MM.1S (cell line): ENCODE data around the gene WNT4.

Source experiments
- DNase-seq: peaks from one replicate; pipeline ENCODE4 v3.0.0-alpha.2; 2015
- H2AFZ ChIP-seq: fragments of 300-600 bp; sonication (generic); 2 replicates; pipeline ENCODE4 v1.6.0; 2016; ENCODE audit warnings: antibody characterized with exemption, low read length
- H3F3A ChIP-seq: fragments of 300-600 bp; sonication (generic); 2 replicates; pipeline ENCODE4 v1.6.1; 2016; ENCODE audit warnings: mild to moderate bottlenecking, antibody characterized with exemption, low read length, moderate library complexity, mixed read lengths; ENCODE audit not compliant: insufficient read depth
- H3K27ac ChIP-seq: fragments of 300-600 bp; sonication (generic); 2 replicates; pipeline ENCODE4 v1.5.1; 2016; ENCODE audit warnings: mild to moderate bottlenecking, low read length
- H3K27me3 ChIP-seq: fragments of 300-600 bp; sonication (generic); replicated peaks from 2 replicates; pipeline ENCODE4 v1.6.0; 2016; ENCODE audit warnings: low read length; ENCODE audit not compliant: insufficient read depth
- H3K36me3 ChIP-seq: fragments of 300-600 bp; sonication (generic); replicated peaks from 2 replicates; pipeline ENCODE4 v1.6.1; 2016; ENCODE audit warnings: mild to moderate bottlenecking, low read length, mixed read lengths; ENCODE audit not compliant: insufficient read depth
- H3K4me1 ChIP-seq: fragments of 300-600 bp; sonication (generic); 2 replicates; pipeline ENCODE4 v1.6.1; 2016; ENCODE audit warnings: low read length, mixed read lengths
- H3K4me2 ChIP-seq: fragments of 300-600 bp; sonication (generic); 2 replicates; pipeline ENCODE4 v1.6.0; 2016; ENCODE audit warnings: low read depth, low read length
- H3K4me3 ChIP-seq: fragments of 300-600 bp; sonication (generic); 2 replicates; pipeline ENCODE4 v1.5.1; 2016; ENCODE audit warnings: low read length, mixed read lengths
- H3K79me2 ChIP-seq: fragments of 300-600 bp; sonication (generic); 2 replicates; pipeline ENCODE4 v1.6.1; 2016; ENCODE audit warnings: mixed run types, low read length, mixed read lengths
- H3K9ac ChIP-seq: fragments of 300-600 bp; sonication (generic); 2 replicates; pipeline ENCODE4 v1.6.1; 2016; ENCODE audit warnings: low read length, mixed read lengths
- H3K9me2 ChIP-seq: fragments of 300-600 bp; sonication (generic); replicated peaks from 2 replicates; pipeline ENCODE4 v1.6.1; 2016; ENCODE audit warnings: mild to moderate bottlenecking, low read length, mixed read lengths; ENCODE audit not compliant: insufficient read depth
- H3K9me3 ChIP-seq: fragments of 300-600 bp; sonication (generic); replicated peaks from 2 replicates; pipeline ENCODE4 v1.6.1; 2016; ENCODE audit warnings: mild to moderate bottlenecking, low read length, mixed read lengths; ENCODE audit not compliant: insufficient read depth
- H4K20me1 ChIP-seq: fragments of 300-600 bp; sonication (generic); 2 replicates; pipeline ENCODE4 v1.6.1; 2016; ENCODE audit warnings: mild to moderate bottlenecking, low read length, moderate library complexity, mixed read lengths; ENCODE audit not compliant: insufficient read depth
- EZH2 ChIP-seq: fragments of 300-600 bp; sonication (generic); optimal IDR thresholded peaks from 2 replicates; pipeline ENCODE3; 2017; ENCODE audit warnings: low read depth, mild to moderate bottlenecking, antibody characterized with exemption, low read length, mixed read lengths
- EZH2phosphoT487 ChIP-seq: fragments of 300-600 bp; sonication (generic); IDR thresholded peaks from 2 replicates; pipeline ENCODE4 v1.6.1; 2018; ENCODE audit warnings: antibody characterized with exemption, low read length
- TF ChIP-seq, protein P1 (sequence below): fragments of 300-600 bp; sonication (generic); IDR thresholded peaks from 2 replicates; pipeline ENCODE4 v1.5.1; 2016; ENCODE audit warnings: antibody characterized with exemption, low read length, mixed read lengths

The WNT4 gene

GRCh38 chr1:22143065-22144033 lies at the start of gene WNT4:
Gene WNT4, minus strand, starts transcription at chr1:22143097. Its CDS starts 175 bp downstream, at chr1:22142922.
- Histone ChIP-seq H3K36me3 (no peaks in the 10 kb centered on the region), H3K4me2 (peak within 1 kb of the TSS; percentile 87; the same call in 1 of the 2 replicates), H3K4me3 (peak within 1 kb of the TSS; percentile 49), H3K27me3 (peaks cover 76% of the 10 kb centered on the region), H3K9ac (no peak within 1 kb of the TSS), H4K20me1 (no peaks in the 10 kb centered on the region), H3K9me3 (no peaks in the 10 kb centered on the region), H3K9me2 (no peaks in the 10 kb centered on the region), H2AFZ (no peak within 1 kb of the TSS), H3K4me1 (no peaks in the 10 kb centered on the region), H3K27ac (no peak within 1 kb of the TSS), H3F3A (no peaks in the 10 kb centered on the region), H3K79me2 (no peaks in the 10 kb centered on the region)
- peak; percentile 41 for DNase-seq
- TF ChIP-seq EZH2phosphoT487, result no peak
- no peak for TF ChIP-seq EZH2
- TF ChIP-seq, protein P1, sequence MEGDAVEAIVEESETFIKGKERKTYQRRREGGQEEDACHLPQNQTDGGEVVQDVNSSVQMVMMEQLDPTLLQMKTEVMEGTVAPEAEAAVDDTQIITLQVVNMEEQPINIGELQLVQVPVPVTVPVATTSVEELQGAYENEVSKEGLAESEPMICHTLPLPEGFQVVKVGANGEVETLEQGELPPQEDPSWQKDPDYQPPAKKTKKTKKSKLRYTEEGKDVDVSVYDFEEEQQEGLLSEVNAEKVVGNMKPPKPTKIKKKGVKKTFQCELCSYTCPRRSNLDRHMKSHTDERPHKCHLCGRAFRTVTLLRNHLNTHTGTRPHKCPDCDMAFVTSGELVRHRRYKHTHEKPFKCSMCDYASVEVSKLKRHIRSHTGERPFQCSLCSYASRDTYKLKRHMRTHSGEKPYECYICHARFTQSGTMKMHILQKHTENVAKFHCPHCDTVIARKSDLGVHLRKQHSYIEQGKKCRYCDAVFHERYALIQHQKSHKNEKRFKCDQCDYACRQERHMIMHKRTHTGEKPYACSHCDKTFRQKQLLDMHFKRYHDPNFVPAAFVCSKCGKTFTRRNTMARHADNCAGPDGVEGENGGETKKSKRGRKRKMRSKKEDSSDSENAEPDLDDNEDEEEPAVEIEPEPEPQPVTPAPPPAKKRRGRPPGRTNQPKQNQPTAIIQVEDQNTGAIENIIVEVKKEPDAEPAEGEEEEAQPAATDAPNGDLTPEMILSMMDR, result no peak

DNA sequence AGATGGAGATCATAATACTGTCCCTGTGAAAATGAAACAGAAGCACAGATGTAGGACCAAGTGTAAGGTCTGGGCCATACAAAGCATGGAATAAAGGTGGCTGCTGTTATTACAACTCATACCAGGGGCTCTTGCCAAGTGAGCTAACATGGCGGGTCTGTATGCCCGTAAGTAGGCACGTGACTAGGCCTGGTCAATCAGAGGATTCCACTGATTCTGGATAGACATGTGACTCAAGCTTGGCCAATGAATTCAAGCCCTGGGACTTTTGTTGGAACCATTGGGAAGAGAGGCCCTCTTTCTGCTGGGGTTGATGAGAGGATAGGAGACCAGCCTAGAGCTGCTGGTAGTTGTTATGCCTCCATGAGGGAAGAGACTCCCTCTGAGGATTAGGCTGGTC lies 47.8 kb upstream of the WNT4 start:
- no peak overlapping the region for H3K9ac ChIP-seq
- peaks cover 46% of the 10 kb centered on the region for H3K27me3 ChIP-seq
- no peaks in the 10 kb centered on the region for H3K4me1 ChIP-seq
- DNase-seq, result no peak
- no peaks in the 10 kb centered on the region for H3K36me3 ChIP-seq
- H3K4me2 ChIP-seq, result no peak overlapping the region
- no peaks in the 10 kb centered on the region for H3F3A ChIP-seq
- TF ChIP-seq EZH2phosphoT487, result no peak
- no peak for TF ChIP-seq EZH2
- TF ChIP-seq, protein P1, result no peak
- no peak overlapping the region for H2AFZ ChIP-seq
- no peaks in the 10 kb centered on the region for H3K79me2 ChIP-seq
- no peaks in the 10 kb centered on the region for H3K9me3 ChIP-seq
- H3K4me3 ChIP-seq, result no peak overlapping the region
- H3K27ac ChIP-seq, result no peak overlapping the region
- H4K20me1 ChIP-seq, result no peaks in the 10 kb centered on the region
- no peaks in the 10 kb centered on the region for H3K9me2 ChIP-seq

DNA sequence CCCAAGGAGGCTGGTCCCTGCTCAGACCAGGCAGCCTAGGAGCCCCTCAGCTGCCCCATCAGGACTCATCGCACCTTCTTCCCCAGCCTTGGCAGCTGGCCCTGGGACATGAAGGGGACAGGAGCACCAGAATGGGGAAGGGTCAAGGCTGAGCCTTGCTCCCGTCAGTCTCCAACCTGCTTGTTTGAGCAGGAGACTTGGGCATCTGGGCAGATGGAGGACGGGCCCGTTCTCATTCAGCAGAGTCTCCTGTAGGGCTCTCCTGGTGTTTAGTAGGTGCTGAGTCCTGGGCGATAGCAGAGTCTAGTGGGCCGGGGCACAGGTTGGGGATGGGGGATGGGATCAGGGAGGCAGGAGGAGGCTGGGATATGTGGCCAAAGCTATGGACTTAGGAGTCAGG lies 47.4 kb upstream of the WNT4 start:
- no peak for TF ChIP-seq EZH2
- TF ChIP-seq, protein P1, result no peak
- TF ChIP-seq EZH2phosphoT487, result no peak
- peaks cover 46% of the 10 kb centered on the region for H3K27me3 ChIP-seq

More for the DNA sequence above, 47.4 kb upstream of the WNT4 start:
- Histone ChIP-seq H3K9me2 (no peaks in the 10 kb centered on the region), H3K4me3 (no peak overlapping the region), H3K27ac (no peak overlapping the region), H3K9me3 (no peaks in the 10 kb centered on the region), H3K9ac (no peak overlapping the region), H2AFZ (no peak overlapping the region), H3K36me3 (no peaks in the 10 kb centered on the region), H3K4me2 (no peak overlapping the region), H4K20me1 (no peaks in the 10 kb centered on the region), H3F3A (no peaks in the 10 kb centered on the region), H3K4me1 (no peaks in the 10 kb centered on the region), H3K79me2 (no peaks in the 10 kb centered on the region)
- DNase-seq, result no peak
